ENCODE results near the gene CBLIF.
"Not testable (repeated sequence)": the region's sequence is repeated elsewhere in the genome, so short reads cannot be mapped to it uniquely, and the experiment has no call there.

GRCh38 chr11:59816434-59816833 is 28.9 kb downstream of the CBLIF start:
- TF ChIP-seq CTCF, POLR2A, POLR2AphosphoS5 (IDR thresholded peaks at IDR 0.05): not testable (repeated sequence)

All from breast epithelium (tissue), 3 donors.